ENCODE results near the gene POLK.

- no peak for TF ChIP-seq POLR2AphosphoS5 (IDR thresholded peaks at IDR 0.05; ENCODE audit: low read depth, low read length)
- TF ChIP-seq POLR2A (IDR thresholded peaks at IDR 0.05; ENCODE audit: low read depth, low read length), result no peak
Measured at GRCh38 chr5:75473463-75473862, 38.2 kb upstream of the POLK start.

Measured in GM12892 (cell line).